ENCODE data around the gene BICRAL.
"Not testable (repeated sequence)": the region's sequence is repeated elsewhere in the genome, so short reads cannot be mapped to it uniquely, and the experiment has no call there.

The BICRAL gene

GRCh38 chr6:42790549-42791181, 8.8 kb downstream of the BICRAL start:
- no peak for DNase-seq (ENCODE audit: low read depth, low spot score)

DNA sequence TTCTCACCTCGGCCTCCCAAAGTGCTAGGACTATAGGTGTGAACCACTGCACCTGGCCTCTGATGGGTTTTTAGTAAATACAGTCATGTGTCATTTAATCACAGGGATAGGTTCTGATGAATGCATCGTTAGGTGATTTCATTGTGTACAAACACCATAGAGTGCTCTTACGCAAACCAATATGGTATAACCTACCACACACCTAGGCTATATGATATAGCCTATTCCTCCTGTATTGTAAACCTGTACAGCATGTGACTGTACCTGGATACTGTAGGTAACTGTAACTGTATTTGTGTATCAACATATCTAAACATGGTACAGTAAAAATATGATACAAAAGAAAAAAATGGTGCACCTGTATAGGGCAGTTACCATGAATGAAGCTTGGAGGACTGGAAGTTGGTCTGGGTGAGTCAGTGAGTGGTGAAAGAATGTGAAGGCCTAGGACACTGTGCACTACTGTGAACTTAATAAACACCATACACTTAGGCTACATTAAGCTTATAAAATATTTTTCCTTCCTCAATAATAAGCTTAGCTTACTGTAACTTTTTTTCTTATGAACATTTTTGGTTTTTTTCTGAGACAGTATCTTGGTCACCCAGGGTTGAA, 10.0 kb downstream of the BICRAL start:
- no peak for DNase-seq (ENCODE audit: low read depth, low spot score)

- DNase-seq (ENCODE audit: low read depth, low spot score), result no peak
These were observed 13.8 kb downstream of the BICRAL start for GRCh38 chr6:42795651-42796050.

GRCh38 chr6:42796171-42796570, 14.3 kb downstream of the BICRAL start:
- DNase-seq (ENCODE audit: low read depth, low spot score), result no peak

GRCh38 chr6:42797696-42798095, 15.8 kb downstream of the BICRAL start:
- not testable (repeated sequence) for DNase-seq (ENCODE audit: low read depth, low spot score)

DNA sequence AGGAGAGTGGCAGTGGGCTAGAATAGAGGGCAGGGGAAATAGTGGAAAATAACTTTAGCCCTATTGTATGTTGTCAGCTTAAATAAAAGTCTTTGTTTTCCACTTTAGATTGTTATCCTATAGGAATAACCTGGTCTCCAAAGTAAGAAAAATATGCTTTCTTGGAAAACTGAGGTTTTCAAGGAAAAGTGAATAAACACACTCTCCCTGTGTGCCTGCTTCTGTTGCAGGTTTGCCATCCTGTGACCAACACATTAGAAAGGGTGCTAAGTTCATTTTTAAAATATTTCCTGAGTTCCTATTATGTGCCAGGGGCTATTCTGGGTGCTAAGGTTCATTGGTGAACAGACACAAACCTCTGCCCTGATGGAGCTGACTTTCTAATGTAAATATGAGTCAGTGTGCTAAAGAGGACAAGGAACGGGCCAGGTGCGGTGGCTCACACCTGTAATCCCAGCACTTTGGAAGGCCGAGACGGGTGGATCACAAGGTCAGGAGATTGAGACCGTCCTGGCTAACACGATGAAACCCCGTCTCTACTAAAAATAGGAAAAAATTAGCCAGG, 23.5 kb downstream of the BICRAL start:
- DNase-seq (ENCODE audit: low read depth, low spot score), result no peak

GRCh38 chr6:42806359-42806758, 24.5 kb downstream of the BICRAL start:
- not testable (repeated sequence) for DNase-seq (ENCODE audit: low read depth, low spot score)

- DNase-seq (ENCODE audit: low read depth, low spot score), result no peak
These were observed 26.9 kb downstream of the BICRAL start for GRCh38 chr6:42808492-42809483.

GRCh38 chr6:42813074-42813645, 31.3 kb downstream of the BICRAL start:
- no peak for DNase-seq (ENCODE audit: low read depth, low spot score)

GRCh38 chr6:42813906-42814444, 32.1 kb downstream of the BICRAL start:
- DNase-seq (ENCODE audit: low read depth, low spot score), result no peak

GRCh38 chr6:42815726-42816125, 33.9 kb downstream of the BICRAL start:
- not testable (repeated sequence) for DNase-seq (ENCODE audit: low read depth, low spot score)

DNA sequence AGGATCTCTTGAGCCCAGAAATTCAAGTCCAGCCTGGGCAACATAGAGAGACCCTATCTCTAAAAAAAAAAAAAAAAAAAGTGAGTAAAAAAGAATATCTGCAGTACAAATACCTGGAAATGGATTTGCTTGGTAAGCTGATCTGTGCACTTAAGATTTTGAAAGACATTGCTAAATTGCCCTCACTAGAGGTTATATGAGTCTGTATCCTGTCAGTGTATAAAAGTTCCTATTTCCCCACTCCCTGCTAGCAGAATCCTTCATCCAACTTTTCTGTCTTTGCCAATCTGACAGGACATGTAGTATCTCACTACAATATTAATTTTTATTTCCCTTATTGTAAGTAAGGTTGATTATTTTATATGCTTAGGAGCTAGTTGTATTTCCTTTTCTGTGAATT, 36.1 kb downstream of the BICRAL start:
- DNase-seq (ENCODE audit: low read depth, low spot score), result no peak

GRCh38 chr6:42818416-42818815, 36.6 kb downstream of the BICRAL start:
- no peak for DNase-seq (ENCODE audit: low read depth, low spot score)

- DNase-seq (ENCODE audit: low read depth, low spot score), result no peak
These were observed 37.0 kb downstream of the BICRAL start for GRCh38 chr6:42818878-42819277.

GRCh38 chr6:42819803-42820511, 38.1 kb downstream of the BICRAL start:
- no peak for DNase-seq (ENCODE audit: low read depth, low spot score)

DNA sequence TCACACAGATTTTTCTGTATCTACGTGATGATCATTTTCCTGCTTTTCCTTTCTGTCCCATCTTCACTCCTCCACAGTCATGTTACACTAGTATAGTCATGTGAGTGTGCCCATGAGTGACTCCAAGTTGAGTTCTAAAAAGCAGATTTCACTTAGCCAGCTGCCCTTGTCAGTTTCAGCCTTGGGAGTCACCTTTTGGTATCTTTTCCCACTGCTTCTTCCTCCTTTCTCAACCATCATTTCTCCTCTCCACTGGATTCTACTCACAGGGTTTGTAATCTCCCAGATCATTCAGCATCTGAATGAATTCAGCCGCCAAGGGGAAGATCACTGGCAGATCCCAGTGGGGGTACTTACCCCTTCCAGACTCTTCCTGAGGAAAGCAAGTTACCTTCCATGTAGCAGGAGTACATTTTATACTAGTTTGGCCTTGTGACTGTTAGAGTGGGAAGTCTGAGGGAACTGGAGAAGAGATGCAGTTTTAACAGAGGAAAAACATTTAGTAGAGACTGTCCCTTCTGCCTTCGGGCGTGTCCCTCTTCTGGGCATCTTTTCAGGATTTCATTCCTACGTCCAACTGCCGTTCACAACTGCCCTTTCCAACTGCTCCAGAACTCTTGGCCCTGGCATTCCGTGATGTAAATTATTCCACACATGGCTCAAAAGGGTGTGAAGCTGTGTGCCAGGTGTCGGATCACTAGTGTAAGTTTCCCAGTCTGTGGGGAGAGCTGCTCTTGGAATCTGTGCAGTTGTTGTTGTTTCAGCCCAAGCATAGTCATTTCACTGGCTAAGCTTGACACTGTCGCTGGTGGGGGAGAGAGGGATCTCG, 38.9 kb downstream of the BICRAL start:
- no peak for DNase-seq (ENCODE audit: low read depth, low spot score)

DNA sequence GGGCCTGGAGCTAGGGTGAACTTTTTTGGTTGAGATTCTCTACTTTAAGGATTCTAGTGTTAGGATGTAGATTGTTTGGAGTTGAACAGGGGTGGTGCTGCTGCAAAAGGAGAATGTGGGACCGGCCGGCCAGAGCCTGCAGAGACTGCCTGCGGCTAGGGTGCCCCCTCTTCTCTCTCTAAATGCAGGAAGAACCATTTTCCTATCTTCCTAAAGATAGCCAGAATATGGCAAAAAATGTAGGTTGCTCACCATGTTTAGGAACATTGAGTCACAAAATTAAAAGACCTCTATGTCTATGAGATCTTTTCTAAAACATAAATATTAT, 39.5 kb downstream of the BICRAL start:
- DNase-seq (ENCODE audit: low read depth, low spot score), result no peak

DNA sequence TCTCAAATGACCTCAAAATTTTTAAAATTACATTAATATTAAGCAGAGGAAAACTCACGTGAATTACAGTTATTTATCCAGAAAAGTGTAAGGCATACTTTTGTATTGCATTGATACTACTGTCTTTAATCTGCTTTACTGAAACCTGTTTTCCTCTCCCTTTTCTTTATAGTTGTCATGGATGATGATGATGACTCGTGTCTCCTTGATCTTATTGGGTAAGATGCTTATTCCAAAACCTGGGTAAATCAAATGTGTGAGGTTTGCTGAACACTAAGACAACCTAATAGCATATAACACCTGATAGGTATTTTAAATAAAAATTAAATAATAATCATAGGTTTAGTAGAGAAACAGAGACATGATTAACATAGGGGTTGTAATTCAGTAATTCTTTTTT, 40.0 kb downstream of the BICRAL start:
- no peak for DNase-seq (ENCODE audit: low read depth, low spot score)

- DNase-seq (ENCODE audit: low read depth, low spot score), result no peak
These were observed 47.8 kb downstream of the BICRAL start for GRCh38 chr6:42829561-42830092.

DNA sequence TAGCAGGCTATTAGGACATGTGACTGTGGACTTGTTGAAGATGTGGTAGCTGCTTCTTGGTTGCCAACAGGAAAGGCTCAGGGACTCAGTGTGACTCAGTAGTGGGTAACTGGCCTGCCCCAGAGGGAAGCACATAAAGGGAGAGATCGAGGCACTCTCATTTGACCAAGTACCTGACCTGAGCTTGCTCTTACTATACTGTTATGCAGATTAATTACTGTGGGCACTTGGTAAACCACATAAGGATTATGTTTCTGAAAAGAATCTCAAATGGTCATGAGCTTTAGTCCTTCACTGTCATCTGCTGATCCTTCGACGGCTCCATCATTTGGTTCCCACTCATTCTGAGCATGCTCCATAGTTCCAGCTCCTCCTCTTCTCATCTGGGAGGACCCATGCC, 49.4 kb downstream of the BICRAL start:
- DNase-seq (ENCODE audit: low read depth, low spot score), result no peak
